Measurements from ENCODE around the gene NTM. TPM values are rescaled to one million over a fixed set of nuclear protein-coding genes. Genes with fewer than 3 reads are reported as not detected.

NTM gene
- total and polyA plus RNA-seq, 2 donors (not counting 1 experiment from before 2014, with no cell fraction given): 12.3 to 28.6 TPM

DNA sequence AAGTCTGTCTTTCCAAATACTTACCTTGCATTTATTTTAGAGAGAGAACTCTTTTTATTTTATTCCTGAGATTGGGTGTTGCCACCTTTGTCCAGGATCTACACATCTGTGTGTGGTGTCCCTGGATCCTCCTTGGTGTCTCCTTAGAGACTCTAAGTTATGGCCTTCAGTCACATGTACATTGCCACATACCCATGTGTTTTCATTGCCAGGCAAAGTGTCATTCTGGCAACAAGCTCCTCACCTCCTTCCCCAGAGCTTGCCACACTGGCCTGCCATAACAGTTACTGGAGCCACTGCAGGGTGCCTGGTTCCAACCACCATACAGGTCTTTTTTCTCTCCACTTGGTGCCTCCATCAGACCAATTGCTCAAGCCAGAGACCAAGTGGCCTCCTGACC is 379.7 kb downstream of the NTM start:
- Histone ChIP-seq H2AFZ (ENCODE audit: low read length) (no peak overlapping the region), H3K9me3 (ENCODE audit: control insufficient read depth, insufficient read depth, low read depth, low read length) (no peaks in the 10 kb centered on the region), H3K27ac (ENCODE audit: insufficient read depth, low read length) (peak overlapping the region; percentile 80), H3K79me2 (ENCODE audit: control insufficient read depth, insufficient read depth, low read length) (no peaks in the 10 kb centered on the region), H3K27me3 (ENCODE audit: control insufficient read depth, insufficient read depth, low read length) (no peaks in the 10 kb centered on the region), H3K4me2 (ENCODE audit: extremely low read depth, insufficient read depth, low read length) (no peak overlapping the region), H3K4me1 (ENCODE audit: control insufficient read depth, extremely low read depth, insufficient read depth, low read length) (peaks cover 17% of the 10 kb centered on the region), H3K36me3 (ENCODE audit: control insufficient read depth, insufficient read depth, low read length) (no peaks in the 10 kb centered on the region), H4K20me1 (ENCODE audit: control insufficient read depth, extremely low read depth, insufficient read depth, low read length) (no peaks in the 10 kb centered on the region), H3K9ac (ENCODE audit: insufficient read depth, low read length) (no peak overlapping the region), H3K4me3 (replicated peaks in 1 of 4; ENCODE audit: control extremely low read depth in 1 of 4, insufficient read depth in 1 of 4, low read depth in 3 of 4, low read length in 4 of 4) (no peak overlapping the region)
- no peak for TF ChIP-seq EZH2 (IDR thresholded peaks at IDR 0.05; ENCODE audit: low read length, missing control alignments)
- TF ChIP-seq, protein P1, sequence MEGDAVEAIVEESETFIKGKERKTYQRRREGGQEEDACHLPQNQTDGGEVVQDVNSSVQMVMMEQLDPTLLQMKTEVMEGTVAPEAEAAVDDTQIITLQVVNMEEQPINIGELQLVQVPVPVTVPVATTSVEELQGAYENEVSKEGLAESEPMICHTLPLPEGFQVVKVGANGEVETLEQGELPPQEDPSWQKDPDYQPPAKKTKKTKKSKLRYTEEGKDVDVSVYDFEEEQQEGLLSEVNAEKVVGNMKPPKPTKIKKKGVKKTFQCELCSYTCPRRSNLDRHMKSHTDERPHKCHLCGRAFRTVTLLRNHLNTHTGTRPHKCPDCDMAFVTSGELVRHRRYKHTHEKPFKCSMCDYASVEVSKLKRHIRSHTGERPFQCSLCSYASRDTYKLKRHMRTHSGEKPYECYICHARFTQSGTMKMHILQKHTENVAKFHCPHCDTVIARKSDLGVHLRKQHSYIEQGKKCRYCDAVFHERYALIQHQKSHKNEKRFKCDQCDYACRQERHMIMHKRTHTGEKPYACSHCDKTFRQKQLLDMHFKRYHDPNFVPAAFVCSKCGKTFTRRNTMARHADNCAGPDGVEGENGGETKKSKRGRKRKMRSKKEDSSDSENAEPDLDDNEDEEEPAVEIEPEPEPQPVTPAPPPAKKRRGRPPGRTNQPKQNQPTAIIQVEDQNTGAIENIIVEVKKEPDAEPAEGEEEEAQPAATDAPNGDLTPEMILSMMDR (conservative IDR thresholded peaks at IDR 0.05 in 1 of 2, IDR thresholded peaks at IDR 0.05 in 1 of 2; ENCODE audit: low read depth in 1 of 2, low read length in 2 of 2): no peak
- DNase-seq (ENCODE audit: low read depth in 2 of 2): no peak

DNA sequence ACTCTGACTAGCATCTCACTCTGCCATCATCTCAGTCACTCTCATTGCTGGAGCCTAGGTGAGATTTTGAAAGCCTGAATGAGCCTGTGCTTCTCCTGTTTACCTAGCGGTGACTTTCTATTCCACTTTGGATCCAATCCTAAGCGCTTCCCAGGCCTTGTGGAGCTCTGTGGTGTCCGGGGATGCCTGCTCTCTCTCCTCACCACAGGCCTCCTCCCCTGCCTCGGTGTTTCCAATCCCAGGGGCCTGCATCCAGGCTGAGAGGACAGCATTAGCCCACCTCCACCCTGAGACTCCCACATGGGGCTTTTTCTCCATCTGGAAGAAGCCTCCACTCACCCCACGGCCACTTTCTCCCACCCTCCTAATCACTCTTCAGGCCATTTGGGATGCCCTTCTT is 380.3 kb downstream of the NTM start:
- Histone ChIP-seq H3K4me3 (replicated peaks in 1 of 4; ENCODE audit: control extremely low read depth in 1 of 4, insufficient read depth in 1 of 4, low read depth in 3 of 4, low read length in 4 of 4) (no peak overlapping the region), H3K4me2 (ENCODE audit: extremely low read depth, insufficient read depth, low read length) (no peak overlapping the region), H3K27me3 (ENCODE audit: control insufficient read depth, insufficient read depth, low read length) (no peaks in the 10 kb centered on the region), H3K9me3 (ENCODE audit: control insufficient read depth, insufficient read depth, low read depth, low read length) (no peaks in the 10 kb centered on the region), H3K4me1 (ENCODE audit: control insufficient read depth, extremely low read depth, insufficient read depth, low read length) (peaks cover 17% of the 10 kb centered on the region), H3K9ac (ENCODE audit: insufficient read depth, low read length) (no peak overlapping the region), H2AFZ (ENCODE audit: low read length) (no peak overlapping the region), H4K20me1 (ENCODE audit: control insufficient read depth, extremely low read depth, insufficient read depth, low read length) (no peaks in the 10 kb centered on the region), H3K36me3 (ENCODE audit: control insufficient read depth, insufficient read depth, low read length) (no peaks in the 10 kb centered on the region), H3K27ac (ENCODE audit: insufficient read depth, low read length) (peak overlapping the region; percentile 80), H3K79me2 (ENCODE audit: control insufficient read depth, insufficient read depth, low read length) (no peaks in the 10 kb centered on the region)
- DNase-seq (ENCODE audit: low read depth in 2 of 2): no peak
- TF ChIP-seq, protein P1 (conservative IDR thresholded peaks at IDR 0.05 in 1 of 2, IDR thresholded peaks at IDR 0.05 in 1 of 2; ENCODE audit: low read depth in 1 of 2, low read length in 2 of 2): no peak
- no peak for TF ChIP-seq EZH2 (IDR thresholded peaks at IDR 0.05; ENCODE audit: low read length, missing control alignments)

DNA sequence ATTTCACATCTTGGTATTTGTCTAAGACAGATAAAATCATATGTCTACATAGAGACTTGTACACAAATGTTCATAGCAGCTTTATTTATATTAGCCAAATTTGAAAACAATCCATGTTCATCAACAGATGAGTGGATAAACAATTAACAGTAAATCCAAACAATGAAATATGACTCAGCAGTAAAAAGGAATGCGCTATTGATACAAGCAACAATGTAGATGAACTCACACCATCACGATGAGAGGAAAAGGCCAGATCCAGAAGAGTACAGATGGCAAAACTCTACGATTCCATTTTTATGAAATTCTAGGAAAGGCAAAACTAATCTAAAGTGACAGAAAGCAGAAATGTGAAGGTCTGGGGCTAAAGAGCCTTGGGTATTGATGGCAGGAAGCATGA is 384.3 kb downstream of the NTM start:
- Histone ChIP-seq H3K4me2 (ENCODE audit: extremely low read depth, insufficient read depth, low read length) (peak overlapping the region; percentile 27), H3K4me3 (replicated peaks in 1 of 4; ENCODE audit: control extremely low read depth in 1 of 4, insufficient read depth in 1 of 4, low read depth in 3 of 4, low read length in 4 of 4) (no peak overlapping the region), H3K4me1 (ENCODE audit: control insufficient read depth, extremely low read depth, insufficient read depth, low read length) (peaks cover 23% of the 10 kb centered on the region), H3K36me3 (ENCODE audit: control insufficient read depth, insufficient read depth, low read length) (no peaks in the 10 kb centered on the region), H2AFZ (ENCODE audit: low read length) (no peak overlapping the region), H3K9me3 (ENCODE audit: control insufficient read depth, insufficient read depth, low read depth, low read length) (no peaks in the 10 kb centered on the region), H3K9ac (ENCODE audit: insufficient read depth, low read length) (no peak overlapping the region), H4K20me1 (ENCODE audit: control insufficient read depth, extremely low read depth, insufficient read depth, low read length) (no peaks in the 10 kb centered on the region), H3K79me2 (ENCODE audit: control insufficient read depth, insufficient read depth, low read length) (no peaks in the 10 kb centered on the region), H3K27me3 (ENCODE audit: control insufficient read depth, insufficient read depth, low read length) (no peaks in the 10 kb centered on the region), H3K27ac (ENCODE audit: insufficient read depth, low read length) (peak overlapping the region; percentile 34)
- TF ChIP-seq EZH2 (IDR thresholded peaks at IDR 0.05; ENCODE audit: low read length, missing control alignments): no peak
- TF ChIP-seq, protein P1 (conservative IDR thresholded peaks at IDR 0.05 in 1 of 2, IDR thresholded peaks at IDR 0.05 in 1 of 2; ENCODE audit: low read depth in 1 of 2, low read length in 2 of 2): no peak
- peak; percentile 31 to 54 for DNase-seq (ENCODE audit: low read depth in 2 of 2)
